GM19239 (cell line): ENCODE results near the gene SNRPD3.
"Not testable (repeated sequence)": the region's sequence is repeated elsewhere in the genome, so short reads cannot be mapped to it uniquely, and the experiment has no call there.

Experiments
- DNase-seq: peaks from one replicate; pipeline ENCODE4 v3.0.0; 2011; ENCODE audit warnings: low spot score; ENCODE audit not compliant: insufficient read length
- FAIRE-seq: peaks from 2 replicates; lab custom pipeline; 2011; peaks lifted over from hg19 to GRCh38; lab: Jason Lieb, UNC

The SNRPD3 gene

DNA sequence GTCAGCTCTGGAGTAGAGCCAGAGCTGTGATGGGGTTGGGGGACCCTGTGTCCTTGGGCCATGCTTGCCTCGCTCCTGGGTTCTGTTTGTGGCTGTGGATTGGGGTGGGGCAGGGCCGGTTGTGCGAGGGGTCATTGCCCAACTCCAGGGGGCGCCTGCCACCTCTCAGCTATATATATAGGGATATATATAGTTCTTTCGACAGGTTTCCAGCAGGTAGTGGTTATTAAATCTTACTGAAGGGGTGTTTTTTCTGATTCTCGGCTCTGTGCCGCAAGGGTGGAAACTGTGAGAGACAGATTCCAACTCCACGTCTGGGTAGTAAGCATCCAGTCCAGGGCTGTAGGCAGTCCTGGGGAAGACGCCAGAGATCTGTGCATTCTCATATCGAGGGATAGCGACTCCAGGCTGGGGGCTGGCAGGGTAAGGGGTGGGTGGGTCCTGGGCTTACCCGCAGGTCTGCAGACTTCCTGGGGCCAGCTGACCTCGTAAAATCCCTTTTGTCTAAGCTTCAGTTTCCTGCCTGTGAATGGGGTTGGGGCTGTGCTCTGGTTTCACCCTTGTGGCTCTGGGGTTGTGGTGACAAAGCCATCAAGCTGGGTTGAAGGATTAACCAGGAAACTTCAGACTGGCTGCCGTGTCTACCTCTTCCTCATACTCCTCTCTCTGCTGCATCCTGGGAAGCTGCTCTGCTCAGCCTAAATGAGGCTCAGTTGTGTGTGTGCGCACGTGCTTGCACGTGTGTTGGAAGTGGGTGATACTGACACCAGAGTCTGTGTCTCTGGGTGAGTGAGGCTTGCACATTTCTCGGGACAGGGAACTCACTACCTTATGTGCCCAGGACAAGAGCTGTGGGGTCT is 48.2 kb downstream of the SNRPD3 start:
- not testable (repeated sequence) for DNase-seq

DNA sequence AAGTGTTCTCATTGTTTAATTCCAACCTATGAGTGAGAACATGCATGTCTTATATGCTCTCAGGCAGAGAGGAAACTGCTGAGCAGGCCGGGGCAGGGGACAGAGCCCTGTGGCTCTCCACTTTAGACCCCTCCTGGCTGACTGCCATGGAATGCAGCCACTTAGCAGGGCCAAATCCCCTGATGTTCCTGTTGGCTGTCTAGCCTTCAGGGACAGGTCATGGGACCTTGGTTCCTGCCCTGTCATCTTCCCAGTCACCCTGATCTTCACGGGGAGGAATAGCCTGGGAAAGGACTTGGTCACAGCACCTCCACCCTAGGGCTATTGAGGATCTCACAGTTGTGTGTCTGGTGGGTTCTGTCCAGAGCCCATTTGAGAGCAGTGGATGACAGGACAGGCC is 50.5 kb downstream of the SNRPD3 start:
- not testable (repeated sequence) for DNase-seq, FAIRE-seq

More for the DNA sequence above, 48.2 kb downstream of the SNRPD3 start:
- FAIRE-seq = peak; percentile 72

DNA sequence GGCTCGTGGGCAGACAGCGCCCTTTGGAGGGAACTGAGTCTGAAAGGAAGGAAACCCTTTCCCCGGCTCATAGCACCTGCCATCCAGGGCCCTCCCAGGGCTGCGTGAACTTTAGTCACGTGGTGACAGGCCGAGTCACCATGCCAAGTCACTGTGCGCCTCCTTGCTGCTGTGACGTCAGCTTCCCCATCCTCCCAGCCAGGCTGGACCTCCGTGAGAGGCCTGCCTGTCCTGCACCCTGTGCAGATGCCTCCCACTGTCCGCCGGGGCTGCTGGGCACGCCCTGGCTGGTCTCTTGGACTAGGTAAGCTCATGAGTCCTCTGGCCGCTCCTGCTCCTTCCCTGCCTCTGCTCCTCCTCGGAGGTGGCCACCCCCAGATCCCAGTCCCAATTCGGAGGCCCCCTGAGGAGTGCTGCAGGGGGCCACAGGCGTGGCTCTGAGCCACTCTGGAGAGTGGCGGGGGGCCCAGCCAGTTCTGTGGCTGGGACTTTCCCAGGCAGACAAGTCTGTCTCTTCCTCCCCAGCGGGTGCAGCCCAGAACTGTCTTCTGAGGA is 51.7 kb downstream of the SNRPD3 start:
- DNase-seq (peak; percentile 58), FAIRE-seq (peak; percentile 40)

DNA sequence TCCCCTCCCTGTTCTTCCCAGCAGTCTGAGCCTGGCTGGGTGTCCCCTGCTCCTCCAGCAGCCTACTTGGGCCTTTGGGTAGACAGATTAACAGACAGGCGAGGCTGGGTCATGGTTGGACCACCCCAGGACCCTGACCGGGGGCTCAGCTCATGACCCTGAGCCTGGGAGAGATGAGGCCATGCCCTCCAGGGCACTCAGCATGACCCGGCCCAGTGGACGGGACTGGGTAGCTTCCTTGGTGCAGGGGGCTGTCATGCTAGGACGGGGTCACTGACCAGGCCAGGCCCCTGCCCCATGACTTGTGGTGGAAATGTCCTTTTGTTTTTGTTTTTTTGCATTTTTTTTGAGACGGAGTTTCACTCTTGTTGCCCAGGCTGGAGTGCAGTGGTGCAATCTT is 52.5 kb downstream of the SNRPD3 start:
- not testable (repeated sequence) for DNase-seq, FAIRE-seq

DNA sequence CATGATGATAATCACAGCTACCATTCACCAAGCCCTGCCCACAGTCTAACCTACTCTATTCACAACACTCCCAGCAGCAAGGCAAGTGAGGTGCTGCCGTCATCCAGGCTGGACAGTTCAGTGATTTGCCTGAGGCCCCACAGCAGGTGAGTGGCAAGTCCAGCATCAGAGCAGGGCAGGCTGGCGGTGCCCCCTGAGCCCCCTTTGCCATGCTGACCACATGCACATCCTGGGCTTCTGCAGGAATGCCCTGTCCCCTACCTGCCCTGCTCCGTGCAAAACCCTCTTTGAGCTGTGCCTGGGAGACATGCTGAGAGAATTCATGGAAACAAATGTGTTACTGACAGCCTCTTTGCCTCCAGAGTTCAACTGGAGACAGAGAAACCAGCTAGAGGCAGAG is 54.1 kb downstream of the SNRPD3 start:
- FAIRE-seq, DNase-seq: not testable (repeated sequence)

DNA sequence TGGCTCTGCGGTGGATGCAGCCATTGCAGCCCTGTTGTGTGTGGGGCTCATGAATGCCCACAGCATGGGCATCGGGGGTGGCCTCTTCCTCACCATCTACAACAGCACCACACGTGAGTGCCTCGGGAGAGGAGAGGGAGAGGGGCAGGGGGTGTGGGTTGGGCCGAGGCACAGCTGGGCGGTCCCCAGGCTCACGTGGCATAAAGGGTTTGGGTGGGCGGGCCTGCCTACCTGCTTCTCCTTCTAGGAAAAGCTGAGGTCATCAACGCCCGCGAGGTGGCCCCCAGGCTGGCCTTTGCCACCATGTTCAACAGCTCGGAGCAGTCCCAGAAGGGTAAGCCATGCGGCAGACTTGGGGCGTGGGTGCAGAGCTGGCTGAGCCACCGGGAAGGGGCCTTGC is 59.0 kb downstream of the SNRPD3 start:
- not testable (repeated sequence) for DNase-seq, FAIRE-seq

DNA sequence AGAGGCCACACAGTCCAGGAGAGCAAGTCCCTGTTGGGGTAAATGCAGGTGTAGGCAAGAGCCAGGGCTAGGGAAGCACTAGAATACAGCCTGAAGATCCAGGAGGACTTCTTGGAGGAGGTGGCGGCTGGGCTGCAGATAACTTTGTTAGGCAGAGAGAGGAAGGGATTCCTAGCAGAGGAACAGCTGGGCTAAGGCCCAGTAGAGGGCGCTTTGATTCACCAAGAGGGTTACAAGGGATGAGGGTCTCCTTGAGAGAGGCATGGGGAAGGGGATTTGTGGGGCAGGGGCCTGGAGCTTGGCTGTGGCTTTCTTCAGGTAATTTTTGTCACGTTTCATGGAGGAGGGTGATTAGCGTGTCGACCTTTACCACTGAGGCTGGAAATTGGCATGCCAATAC is 65.4 kb downstream of the SNRPD3 start:
- FAIRE-seq, DNase-seq: not testable (repeated sequence)

DNA sequence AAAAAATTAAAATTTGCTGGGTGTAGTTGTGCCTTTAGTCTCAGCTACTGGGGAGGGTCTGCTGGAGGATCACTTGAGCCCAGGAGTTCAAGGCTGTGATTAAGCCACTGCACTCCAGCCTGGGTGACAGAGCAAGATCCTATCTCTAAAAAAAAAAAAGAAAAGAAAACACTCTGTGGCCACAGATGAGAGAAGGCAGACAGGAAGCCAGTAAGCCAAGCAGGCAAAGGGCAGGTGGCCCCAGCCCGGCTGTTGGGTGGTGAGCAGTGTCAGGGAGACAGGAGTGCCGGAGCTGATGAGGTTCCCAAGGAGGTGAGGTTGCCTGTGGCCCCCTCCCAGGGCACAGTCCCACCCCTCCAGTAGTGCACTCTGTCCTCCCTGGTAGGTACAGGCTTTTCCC is 66.8 kb downstream of the SNRPD3 start:
- FAIRE-seq, DNase-seq: not testable (repeated sequence)
